Choroid plexus epithelial cell (primary cell): Measurements from ENCODE around the gene SHH.

Source experiments
- DNase-seq: peaks from one replicate; pipeline ENCODE4 v3.0.0-alpha.2; 2010; ENCODE audit warnings: low read depth
- H3K4me3 ChIP-seq: 2 replicates; pipeline ENCODE4 v1.5.1; 2011; ENCODE audit warnings: low read depth, mild to moderate bottlenecking, control low read depth, low read length, moderate library complexity
- TF ChIP-seq, protein P1 (sequence below): conservative IDR thresholded peaks from 2 replicates; pipeline ENCODE4 v1.5.1; 2011; ENCODE audit warnings: low read depth, mild to moderate bottlenecking, control low read depth, inconsistent platforms, low read length, moderate library complexity

The SHH gene

DNA sequence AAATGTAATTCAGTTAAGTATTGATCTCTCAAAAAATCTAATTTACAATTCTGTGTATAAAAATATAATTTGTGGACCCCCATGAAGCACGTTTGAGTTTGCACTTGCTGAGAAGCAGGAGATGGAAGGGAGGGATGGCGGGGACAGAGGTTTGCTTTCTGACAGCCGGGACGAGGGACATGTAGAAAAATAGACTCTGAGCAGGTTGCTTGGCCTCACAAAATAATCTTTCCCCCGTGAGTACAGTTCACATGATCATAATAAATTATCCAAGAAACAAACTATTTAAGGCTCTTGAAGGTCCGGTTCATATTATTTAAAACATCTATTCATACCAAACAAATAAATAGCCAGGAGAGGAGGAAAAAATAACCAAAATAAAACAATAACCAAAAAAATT is 10.0 kb downstream of the SHH start:
- TF ChIP-seq, protein P1, sequence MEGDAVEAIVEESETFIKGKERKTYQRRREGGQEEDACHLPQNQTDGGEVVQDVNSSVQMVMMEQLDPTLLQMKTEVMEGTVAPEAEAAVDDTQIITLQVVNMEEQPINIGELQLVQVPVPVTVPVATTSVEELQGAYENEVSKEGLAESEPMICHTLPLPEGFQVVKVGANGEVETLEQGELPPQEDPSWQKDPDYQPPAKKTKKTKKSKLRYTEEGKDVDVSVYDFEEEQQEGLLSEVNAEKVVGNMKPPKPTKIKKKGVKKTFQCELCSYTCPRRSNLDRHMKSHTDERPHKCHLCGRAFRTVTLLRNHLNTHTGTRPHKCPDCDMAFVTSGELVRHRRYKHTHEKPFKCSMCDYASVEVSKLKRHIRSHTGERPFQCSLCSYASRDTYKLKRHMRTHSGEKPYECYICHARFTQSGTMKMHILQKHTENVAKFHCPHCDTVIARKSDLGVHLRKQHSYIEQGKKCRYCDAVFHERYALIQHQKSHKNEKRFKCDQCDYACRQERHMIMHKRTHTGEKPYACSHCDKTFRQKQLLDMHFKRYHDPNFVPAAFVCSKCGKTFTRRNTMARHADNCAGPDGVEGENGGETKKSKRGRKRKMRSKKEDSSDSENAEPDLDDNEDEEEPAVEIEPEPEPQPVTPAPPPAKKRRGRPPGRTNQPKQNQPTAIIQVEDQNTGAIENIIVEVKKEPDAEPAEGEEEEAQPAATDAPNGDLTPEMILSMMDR: no peak
- H3K4me3 ChIP-seq: no peak overlapping the region
- DNase-seq: no peak

DNA sequence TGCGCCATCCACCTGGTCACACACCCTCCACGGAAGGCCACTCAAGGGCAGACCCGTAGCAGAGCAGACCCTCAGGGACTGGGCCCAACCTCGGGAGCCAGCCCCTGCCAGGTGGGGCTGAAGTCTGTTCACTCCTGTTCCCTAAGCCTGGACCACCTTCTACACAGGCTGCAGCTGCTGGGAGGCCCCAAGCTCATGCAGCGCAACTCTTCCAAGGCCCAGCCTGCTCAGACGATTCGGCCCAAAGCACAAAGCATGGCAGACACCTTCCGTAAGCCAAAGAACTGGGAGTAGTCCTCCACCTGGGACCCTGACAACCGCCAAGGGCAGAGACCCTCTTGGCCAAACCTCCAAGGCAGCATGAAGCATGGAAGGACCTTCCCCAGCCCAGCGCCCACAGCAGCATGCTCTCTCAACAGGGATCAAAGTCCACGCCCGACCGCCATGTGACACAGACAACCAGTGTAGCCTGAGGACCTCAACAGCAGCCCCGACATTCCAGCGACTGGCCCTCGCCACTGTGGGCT is 11.5 kb downstream of the SHH start:
- no peak for DNase-seq
- no peak overlapping the region for H3K4me3 ChIP-seq
- TF ChIP-seq, protein P1: no peak

DNA sequence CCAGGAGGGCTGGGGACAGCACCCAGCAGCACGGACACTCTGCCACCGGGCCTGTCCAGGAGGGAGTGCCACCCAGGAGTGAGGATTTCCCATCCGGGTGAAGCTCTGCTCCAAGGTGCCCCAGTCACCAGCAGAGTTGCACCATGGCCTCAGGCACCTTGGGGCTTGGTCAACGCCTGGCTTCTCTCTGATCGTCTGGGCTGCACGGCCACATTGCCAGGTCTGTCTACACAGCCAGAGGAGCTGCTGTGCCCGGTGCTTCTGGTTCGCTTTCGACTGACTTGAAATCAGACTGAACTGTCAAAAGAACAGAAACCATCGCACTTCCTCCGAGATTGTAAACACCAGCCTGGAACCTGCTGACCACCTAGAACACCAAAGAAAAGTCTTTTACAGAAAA is 12.0 kb downstream of the SHH start:
- TF ChIP-seq, protein P1: no peak
- H3K4me3 ChIP-seq: no peak overlapping the region
- no peak for DNase-seq

DNA sequence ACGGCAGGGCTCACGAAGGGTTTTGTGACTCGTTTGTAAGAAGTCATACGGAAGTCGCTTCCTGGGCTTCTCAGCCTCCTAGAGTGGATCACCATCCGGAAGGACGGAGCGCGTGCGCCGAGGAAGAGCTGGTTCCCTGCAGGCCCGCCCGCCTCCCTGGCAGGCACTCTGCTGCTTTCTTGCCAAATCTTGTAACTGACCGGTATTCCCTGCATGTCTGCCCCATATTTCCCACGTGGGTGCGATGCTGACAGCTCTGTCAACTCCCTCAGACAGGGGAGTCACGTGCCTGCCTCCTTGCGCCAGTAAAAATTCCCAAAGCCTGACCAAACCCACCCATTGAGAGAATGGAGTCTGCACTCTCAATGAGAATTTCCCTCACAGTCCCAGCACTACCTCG is 12.7 kb downstream of the SHH start:
- no peak overlapping the region for H3K4me3 ChIP-seq
- TF ChIP-seq, protein P1: no peak
- DNase-seq: peak; percentile 32

DNA sequence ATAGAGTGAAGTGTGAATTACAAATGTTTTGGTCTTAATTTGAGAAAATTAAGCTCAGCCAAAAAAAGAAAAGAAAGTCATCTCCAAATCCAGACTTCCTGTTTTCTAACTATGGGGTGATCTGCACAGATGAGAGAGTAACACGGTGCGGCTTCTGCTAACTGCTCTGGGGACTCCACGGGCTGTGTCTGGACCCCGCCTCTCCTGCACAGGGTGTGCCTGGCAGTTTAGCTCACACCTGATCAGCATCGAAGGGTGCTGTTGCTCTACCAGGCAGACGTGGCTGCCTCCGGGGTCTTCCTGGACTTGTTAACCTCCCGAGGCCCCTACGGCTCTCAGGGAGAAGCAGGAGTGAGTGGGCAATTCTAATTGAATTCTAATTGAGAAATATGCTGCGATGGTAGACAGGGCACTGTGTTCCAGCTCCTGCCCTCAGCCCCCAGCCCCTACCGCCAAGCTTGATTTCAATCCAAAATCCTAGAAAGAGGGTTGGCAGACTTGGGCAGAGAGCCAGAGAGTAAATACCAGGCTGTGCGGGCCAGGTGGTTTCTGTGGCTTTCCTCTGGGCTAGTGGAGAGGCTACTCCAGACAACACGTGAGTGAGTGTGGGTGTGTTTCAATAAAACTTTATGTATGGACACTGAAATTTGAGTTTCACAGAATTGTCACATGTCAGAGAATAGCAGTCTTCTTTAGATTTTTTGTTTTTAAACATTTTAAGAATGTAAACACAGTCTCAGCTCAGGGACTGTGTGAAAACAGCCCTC is 13.4 kb downstream of the SHH start:
- DNase-seq: no peak
- TF ChIP-seq, protein P1: no peak
- no peak overlapping the region for H3K4me3 ChIP-seq

DNA sequence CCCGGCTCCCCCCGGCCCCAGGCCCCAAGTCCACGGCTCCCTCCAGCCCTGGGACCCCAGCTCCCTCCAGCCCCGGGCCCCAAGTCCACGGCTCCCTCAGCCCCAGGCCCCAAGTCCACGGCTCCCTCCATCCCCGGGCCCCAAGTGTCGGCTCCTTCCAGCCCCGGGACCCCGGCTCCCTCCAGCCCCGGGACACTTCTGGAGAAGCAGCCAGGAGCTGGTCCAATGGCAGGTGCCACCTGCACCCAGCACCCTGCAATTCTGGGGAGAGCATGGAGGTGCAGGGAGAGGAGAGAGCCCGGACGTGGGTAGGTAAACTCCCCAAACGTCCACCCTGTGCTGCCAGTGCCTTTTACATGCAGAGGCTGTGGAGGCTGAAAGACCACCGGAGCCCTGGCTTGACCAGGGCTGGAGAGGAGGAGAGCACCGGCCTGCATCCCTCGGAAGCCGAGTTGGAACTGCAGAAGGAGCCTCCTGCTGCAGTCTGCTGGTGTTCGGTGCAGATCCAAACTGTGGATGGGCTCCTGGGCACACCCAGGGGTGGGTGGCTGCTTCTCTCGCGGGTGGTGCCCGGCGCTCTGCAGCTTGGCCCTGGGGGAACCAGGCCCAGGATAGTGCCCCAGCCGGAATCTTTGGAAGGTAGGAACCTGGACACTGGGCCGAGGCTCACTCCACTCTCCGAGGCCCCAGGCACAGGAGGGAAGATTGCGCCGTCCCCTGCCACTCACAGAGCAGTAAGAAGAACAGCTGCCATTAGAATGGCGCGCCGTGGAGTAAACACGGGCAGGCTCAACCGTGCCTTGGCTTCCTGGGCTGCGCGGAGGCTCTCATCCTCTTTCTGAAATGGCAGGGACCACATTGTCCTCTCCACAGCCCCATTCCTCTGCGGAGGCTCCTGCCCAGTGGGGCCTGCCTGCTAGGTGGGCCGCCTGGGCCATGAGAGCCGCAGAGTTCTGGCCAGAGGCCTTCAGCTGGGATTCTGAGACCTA is 14.7 kb downstream of the SHH start:
- H3K4me3 ChIP-seq: no peak overlapping the region
- TF ChIP-seq, protein P1: no peak
- DNase-seq: no peak
